ENCODE data around the gene ATP9B. TPM values are rescaled to one million over a fixed set of nuclear protein-coding genes. Genes with fewer than 3 reads are reported as not detected.

ATP9B gene
- total RNA-seq, 2 donors from 2014 or later, result 25.9 to 34.6 TPM

- no peak for DNase-seq (ENCODE audit: low spot score in 2 of 2)
- H3K27ac Mint-ChIP-seq, result no peak overlapping the region
- peaks cover 30 to 35% of the 10 kb centered on the region in 2 donors for H3K36me3 Mint-ChIP-seq
- ATAC-seq, result no peak
- H3K9me3 Mint-ChIP-seq, result no peaks in the 10 kb centered on the region
These were observed 341.0 kb downstream of the ATP9B start for GRCh38 chr18:79410171-79410641.

- H3K36me3 Mint-ChIP-seq, result peaks cover 28 to 32% of the 10 kb centered on the region in 2 donors
- no peak for DNase-seq (ENCODE audit: low spot score in 2 of 2)
- no peak for ATAC-seq
- H3K27ac Mint-ChIP-seq, result no peak overlapping the region
- no peaks in the 10 kb centered on the region for H3K9me3 Mint-ChIP-seq
These were observed 341.8 kb downstream of the ATP9B start for GRCh38 chr18:79410731-79411613.

GRCh38 chr18:79411614-79412526 is 342.7 kb downstream of the ATP9B start:
- Mint-ChIP-seq H3K27ac (no peak overlapping the region), H3K9me3 (no peaks in the 10 kb centered on the region), H3K36me3 (peaks cover 23 to 25% of the 10 kb centered on the region in 2 donors)
- no peak for DNase-seq (ENCODE audit: low spot score in 2 of 2)
- no peak for ATAC-seq

- no peaks in the 10 kb centered on the region for H3K9me3 Mint-ChIP-seq
These were observed 343.8 kb downstream of the ATP9B start for GRCh38 chr18:79413025-79413424.

GRCh38 chr18:79413426-79413825 is 344.2 kb downstream of the ATP9B start:
- H3K27ac Mint-ChIP-seq, result peak overlapping the region; percentile 10 to 77
- no peak for ATAC-seq
- DNase-seq (ENCODE audit: low spot score in 2 of 2), result no peak
- no peaks in the 10 kb centered on the region for H3K9me3 Mint-ChIP-seq
- peaks cover 15 to 18% of the 10 kb centered on the region in 2 donors for H3K36me3 Mint-ChIP-seq

More at GRCh38 chr18:79413025-79413424, 343.8 kb downstream of the ATP9B start:
- DNase-seq (ENCODE audit: low spot score in 2 of 2) (no peak), ATAC-seq (no peak)
- Mint-ChIP-seq H3K36me3 (peaks cover 17 to 18% of the 10 kb centered on the region in 2 donors), H3K27ac (peak overlapping the region; percentile 10 to 77)

- no peak for DNase-seq (ENCODE audit: low spot score in 2 of 2)
- no peak for ATAC-seq
- Mint-ChIP-seq H3K27ac (peak overlapping the region; percentile 10 to 77), H3K36me3 (peaks cover 15 to 18% of the 10 kb centered on the region in 2 donors), H3K9me3 (no peaks in the 10 kb centered on the region)
These were observed 344.7 kb downstream of the ATP9B start for GRCh38 chr18:79413901-79414300.

- Mint-ChIP-seq H3K36me3 (peaks cover 22 to 26% of the 10 kb centered on the region in 2 donors), H3K9me3 (no peaks in the 10 kb centered on the region), H3K27ac (peak overlapping the region in 1 of 2 donors; percentile 72)
- no peak for DNase-seq (ENCODE audit: low spot score in 2 of 2)
- peak in 1 of 2 donors; percentile 11 for ATAC-seq
These were observed 347.0 kb downstream of the ATP9B start for GRCh38 chr18:79416022-79416676.

GRCh38 chr18:79416677-79417052 is 347.5 kb downstream of the ATP9B start:
- DNase-seq (ENCODE audit: low spot score in 2 of 2), result no peak
- peak in 1 of 2 donors; percentile 20 for ATAC-seq
- Mint-ChIP-seq H3K9me3 (no peaks in the 10 kb centered on the region), H3K36me3 (peaks cover 22 to 26% of the 10 kb centered on the region in 2 donors), H3K27ac (peak overlapping the region in 1 of 2 donors; percentile 92)

GRCh38 chr18:79418236-79418635 is 349.0 kb downstream of the ATP9B start:
- peaks cover 16 to 20% of the 10 kb centered on the region in 2 donors for H3K36me3 Mint-ChIP-seq
- peak overlapping the region in 1 of 2 donors; percentile 85 for H3K27ac Mint-ChIP-seq
- H3K9me3 Mint-ChIP-seq, result no peaks in the 10 kb centered on the region
- no peak for DNase-seq (ENCODE audit: low spot score in 2 of 2)
- ATAC-seq, result no peak

- Mint-ChIP-seq H3K27ac (peak overlapping the region in 1 of 2 donors; percentile 85), H3K36me3 (peaks cover 12 to 19% of the 10 kb centered on the region in 2 donors)
- ATAC-seq, result no peak
These were observed 349.4 kb downstream of the ATP9B start for GRCh38 chr18:79418642-79419041.

GRCh38 chr18:79420033-79420745 is 351.0 kb downstream of the ATP9B start:
- no peaks in the 10 kb centered on the region for H3K9me3 Mint-ChIP-seq
- peak overlapping the region; percentile 57 to 67 for H3K27ac Mint-ChIP-seq
- H3K36me3 Mint-ChIP-seq, result peaks cover 12 to 21% of the 10 kb centered on the region in 2 donors
- no peak for ATAC-seq
- no peak for DNase-seq (ENCODE audit: low spot score in 2 of 2)

More at GRCh38 chr18:79418642-79419041, 349.4 kb downstream of the ATP9B start:
- no peak for DNase-seq (ENCODE audit: low spot score in 2 of 2)
- H3K9me3 Mint-ChIP-seq, result no peaks in the 10 kb centered on the region

- ATAC-seq (no peak), DNase-seq (ENCODE audit: low spot score in 2 of 2) (no peak)
- Mint-ChIP-seq H3K27ac (no peak overlapping the region), H3K9me3 (no peaks in the 10 kb centered on the region), H3K36me3 (peaks cover 12 to 22% of the 10 kb centered on the region in 2 donors)
These were observed 352.2 kb downstream of the ATP9B start for GRCh38 chr18:79421275-79421857.

GRCh38 chr18:79422022-79422782 is 353.0 kb downstream of the ATP9B start:
- Mint-ChIP-seq H3K27ac (no peak overlapping the region), H3K9me3 (no peaks in the 10 kb centered on the region), H3K36me3 (peaks cover 12 to 22% of the 10 kb centered on the region in 2 donors)
- DNase-seq (ENCODE audit: low spot score in 2 of 2) (no peak), ATAC-seq (no peak)

- ATAC-seq, result no peak
- Mint-ChIP-seq H3K27ac (no peak overlapping the region), H3K36me3 (peaks cover 12 to 22% of the 10 kb centered on the region in 2 donors), H3K9me3 (no peaks in the 10 kb centered on the region)
- DNase-seq (ENCODE audit: low spot score in 2 of 2), result no peak
These were observed 353.6 kb downstream of the ATP9B start for GRCh38 chr18:79422783-79423165.

Data from activated naive CD4-positive, alpha-beta T cell treated with anti-CD3 and anti-CD28 coated beads, Interleukin-2, amount 50 U/mL, for 72 hours (primary cell).